Loucy (cell line): Measurements from ENCODE around the gene SPDL1.

Experiments
- H2AFZ ChIP-seq: fragments of 200-600 bp; sonication (generic); 2 replicates; pipeline ENCODE4 v1.6.0; 2016; ENCODE audit warnings: antibody characterized with exemption, mild to moderate bottlenecking, low read length, moderate library complexity
- H3F3A ChIP-seq: fragments of 200-600 bp; 2 replicates; pipeline ENCODE4 v1.6.0; 2016; ENCODE audit warnings: antibody characterized with exemption, low read depth, mild to moderate bottlenecking
- H3K27me3 ChIP-seq: fragments of 200-600 bp; sonication (generic); 2 replicates; pipeline ENCODE4 v1.6.1; 2014; ENCODE audit warnings: low read length, mild to moderate bottlenecking; ENCODE audit not compliant: insufficient read depth, poor library complexity, severe bottlenecking
- H3K36me3 ChIP-seq: fragments of 200-600 bp; sonication (generic); 2 replicates; pipeline ENCODE4 v1.6.1; 2016; ENCODE audit warnings: low read length; ENCODE audit not compliant: insufficient read depth
- H3K4me1 ChIP-seq: fragments of 200-600 bp; sonication (generic); 2 replicates; pipeline ENCODE4 v1.5.1; 2014; ENCODE audit warnings: low read length, mild to moderate bottlenecking; ENCODE audit not compliant: insufficient read depth, poor library complexity, severe bottlenecking
- H3K4me2 ChIP-seq: fragments of 200-600 bp; sonication (generic); 2 replicates; pipeline ENCODE4 v1.6.0; 2014; ENCODE audit warnings: antibody characterized with exemption, low read length, low read depth, mild to moderate bottlenecking; ENCODE audit not compliant: poor library complexity, severe bottlenecking
- H3K4me3 ChIP-seq: fragments of 200-600 bp; sonication (generic); 2 replicates; pipeline ENCODE4 v1.5.1; 2014; ENCODE audit warnings: low read length, mild to moderate bottlenecking, mixed read lengths; ENCODE audit not compliant: poor library complexity, severe bottlenecking
- H3K79me2 ChIP-seq: fragments of 200-600 bp; sonication (generic); 2 replicates; pipeline ENCODE4 v1.6.1; 2014; ENCODE audit warnings: low read length; ENCODE audit not compliant: insufficient read depth
- H3K9ac ChIP-seq: fragments of 200-600 bp; sonication (generic); 2 replicates; pipeline ENCODE4 v1.6.0; 2014; ENCODE audit warnings: mild to moderate bottlenecking, low read depth, low read length, moderate library complexity; ENCODE audit not compliant: poor library complexity, severe bottlenecking
- H3K9me2 ChIP-seq: fragments of 200-600 bp; sonication (generic); replicated peaks from 2 replicates; pipeline ENCODE4 v1.6.1; 2016; ENCODE audit warnings: low read depth, low read length, mixed read lengths
- H3K9me3 ChIP-seq: fragments of 200-600 bp; sonication (generic); 2 replicates; pipeline ENCODE4 v1.6.1; 2014; ENCODE audit warnings: mild to moderate bottlenecking, antibody characterized with exemption, low read length, low read depth; ENCODE audit not compliant: insufficient read depth
- H4K20me1 ChIP-seq: fragments of 200-600 bp; sonication (generic); 2 replicates; pipeline ENCODE4 v1.6.0; 2014; ENCODE audit warnings: antibody characterized with exemption, low read length, mild to moderate bottlenecking; ENCODE audit not compliant: insufficient read depth, poor library complexity, severe bottlenecking
- CTCF ChIP-seq: fragments of 200-600 bp; sonication (generic); conservative IDR thresholded peaks from 2 replicates; pipeline ENCODE4 v1.5.1; 2014; ENCODE audit warnings: mild to moderate bottlenecking, antibody characterized with exemption, low read length
- EZH2phosphoT487 ChIP-seq: fragments of 200-600 bp; IDR thresholded peaks from 2 replicates; pipeline ENCODE4 v1.6.1; 2018; ENCODE audit warnings: antibody characterized with exemption, mild to moderate bottlenecking, moderate library complexity, borderline replicate concordance

The SPDL1 gene

GRCh38 chr5:169602535-169602934, 19.0 kb downstream of the SPDL1 start:
- Histone ChIP-seq H3K36me3 (peaks cover 15% of the 10 kb centered on the region; the same call in 1 of the 2 replicates), H3K79me2 (no peaks in the 10 kb centered on the region), H2AFZ (no peak overlapping the region), H3K27me3 (no peaks in the 10 kb centered on the region), H3K9me3 (no peaks in the 10 kb centered on the region), H3F3A (no peaks in the 10 kb centered on the region), H4K20me1 (no peaks in the 10 kb centered on the region), H3K4me3 (no peak overlapping the region), H3K9me2 (no peaks in the 10 kb centered on the region), H3K9ac (no peak overlapping the region), H3K4me1 (no peaks in the 10 kb centered on the region), H3K4me2 (no peak overlapping the region)
- TF ChIP-seq EZH2phosphoT487 (no peak), CTCF (no peak)

GRCh38 chr5:169606279-169606678, 22.7 kb downstream of the SPDL1 start:
- no peaks in the 10 kb centered on the region for H3K27me3 ChIP-seq
- no peak for TF ChIP-seq CTCF
- no peak for TF ChIP-seq EZH2phosphoT487
- no peaks in the 10 kb centered on the region for H4K20me1 ChIP-seq
- no peaks in the 10 kb centered on the region for H3K9me3 ChIP-seq
- H3K4me1 ChIP-seq: no peaks in the 10 kb centered on the region
- H3K4me3 ChIP-seq: no peak overlapping the region
- H3K79me2 ChIP-seq: no peaks in the 10 kb centered on the region
- no peak overlapping the region for H3K9ac ChIP-seq
- no peak overlapping the region for H2AFZ ChIP-seq
- no peaks in the 10 kb centered on the region for H3F3A ChIP-seq
- H3K4me2 ChIP-seq: no peak overlapping the region
- no peaks in the 10 kb centered on the region for H3K9me2 ChIP-seq
- peaks cover 5% of the 10 kb centered on the region; the same call in 1 of the 2 replicates for H3K36me3 ChIP-seq

DNA sequence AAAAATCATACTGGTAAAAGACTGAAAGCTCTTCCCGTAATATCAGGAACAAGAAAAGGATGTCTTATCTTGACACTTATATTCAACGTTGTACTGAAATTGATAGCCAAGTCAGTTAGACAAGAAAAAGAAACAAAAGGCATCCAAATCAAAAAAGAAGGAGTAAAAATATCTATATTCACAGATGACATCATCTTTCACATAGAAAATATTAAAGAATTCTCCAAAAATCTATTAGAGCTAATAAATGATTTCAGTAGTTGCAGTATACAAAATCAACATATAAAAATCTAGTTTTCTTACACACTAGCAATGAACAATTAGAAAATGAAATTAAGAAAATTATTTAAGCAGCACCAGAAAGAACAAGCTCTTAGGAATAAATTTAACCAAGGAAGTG, 24.3 kb downstream of the SPDL1 start:
- H3F3A ChIP-seq: no peaks in the 10 kb centered on the region
- H3K9me3 ChIP-seq: no peaks in the 10 kb centered on the region
- H3K79me2 ChIP-seq: no peaks in the 10 kb centered on the region
- no peak overlapping the region for H3K4me2 ChIP-seq
- no peaks in the 10 kb centered on the region for H4K20me1 ChIP-seq
- TF ChIP-seq EZH2phosphoT487: no peak
- TF ChIP-seq CTCF: no peak
- H3K36me3 ChIP-seq: no peaks in the 10 kb centered on the region; the same call in 1 of the 2 replicates
- no peaks in the 10 kb centered on the region for H3K27me3 ChIP-seq
- no peaks in the 10 kb centered on the region for H3K9me2 ChIP-seq
- H3K4me3 ChIP-seq: no peak overlapping the region
- no peak overlapping the region for H3K9ac ChIP-seq
- H3K4me1 ChIP-seq: no peaks in the 10 kb centered on the region
- H2AFZ ChIP-seq: no peak overlapping the region
